AML-193 (cell line): Measurements from ENCODE around the gene FN1.
"Not testable (repeated sequence)": the region's sequence is repeated elsewhere in the genome, so short reads cannot be mapped to it uniquely, and the experiment has no call there.

Source experiments
- DNase-seq, 2 experiments: peaks; one replicate each; lab custom pipeline; 2025; lab: John Stamatoyannopoulos, UW

FN1 gene

DNA sequence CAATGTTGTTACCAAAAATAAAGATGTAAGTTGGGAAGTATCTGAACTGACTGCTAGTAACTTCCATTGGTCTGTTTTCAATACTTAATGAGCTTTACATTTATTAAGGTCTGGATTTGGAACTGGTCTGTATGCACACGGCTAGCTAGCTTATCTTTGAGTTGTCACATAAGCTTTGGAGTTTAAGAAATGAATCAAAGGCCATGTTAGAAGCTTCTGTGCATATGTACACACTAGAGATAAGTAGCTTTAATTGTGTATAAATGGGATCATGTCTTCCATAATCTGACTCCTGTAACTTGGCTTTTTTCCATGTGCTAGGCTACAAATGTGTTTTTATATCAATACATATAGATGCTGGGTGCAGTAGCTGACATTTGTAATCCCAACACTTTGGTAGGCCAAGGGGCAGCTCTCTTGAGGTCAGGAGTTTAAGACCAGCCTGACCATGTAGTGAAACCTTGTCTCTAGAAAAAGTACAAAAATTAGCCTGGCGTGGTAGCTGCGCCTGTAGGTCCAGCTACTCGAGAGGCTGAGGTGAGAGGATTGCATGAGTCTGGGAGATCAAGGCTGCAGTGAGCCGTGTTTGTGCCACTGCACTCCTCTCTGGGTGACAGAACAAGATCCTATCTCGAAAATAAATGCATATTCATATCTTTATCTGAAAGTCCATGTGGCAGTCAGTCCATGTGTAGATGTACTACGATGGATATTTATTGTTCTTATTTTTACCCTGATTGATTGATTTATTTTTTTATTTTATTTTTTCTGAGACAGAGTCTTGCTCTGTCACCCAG, 96.8 kb downstream of the FN1 start:
- no peak for DNase-seq

GRCh38 chr2:215332872-215333595, 102.8 kb downstream of the FN1 start:
- no peak for DNase-seq

- DNase-seq = no peak
Measured at GRCh38 chr2:215328066-215328465, 107.8 kb downstream of the FN1 start.

GRCh38 chr2:215324811-215325210, 111.1 kb downstream of the FN1 start:
- DNase-seq = no peak

DNA sequence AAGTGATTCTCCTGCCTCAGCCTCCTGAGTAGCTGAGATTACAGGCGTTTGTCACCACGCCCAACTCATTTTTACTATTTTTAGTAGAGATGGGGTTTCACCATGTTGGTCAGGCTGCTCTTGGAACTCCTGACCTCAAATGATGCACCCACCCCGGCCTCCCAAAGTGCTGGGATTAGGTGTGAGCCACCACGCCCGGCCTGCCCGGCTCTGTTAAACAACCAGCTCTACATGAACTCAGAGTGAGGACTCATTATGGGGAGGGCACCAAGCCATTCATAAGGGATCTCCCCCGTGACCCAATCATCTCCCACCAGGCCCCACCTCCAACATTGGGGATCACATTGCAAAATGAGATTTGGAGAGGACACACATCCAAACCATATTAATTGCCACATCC, 115.2 kb downstream of the FN1 start:
- DNase-seq = no peak

GRCh38 chr2:215320102-215320501, 115.8 kb downstream of the FN1 start:
- no peak for DNase-seq

GRCh38 chr2:215319500-215319899, 116.4 kb downstream of the FN1 start:
- DNase-seq = no peak

GRCh38 chr2:215316336-215316735, 119.5 kb downstream of the FN1 start:
- no peak for DNase-seq

GRCh38 chr2:215315301-215315700, 120.6 kb downstream of the FN1 start:
- DNase-seq = no peak

- DNase-seq = no peak
Measured at GRCh38 chr2:215314896-215315295, 121.0 kb downstream of the FN1 start.

DNA sequence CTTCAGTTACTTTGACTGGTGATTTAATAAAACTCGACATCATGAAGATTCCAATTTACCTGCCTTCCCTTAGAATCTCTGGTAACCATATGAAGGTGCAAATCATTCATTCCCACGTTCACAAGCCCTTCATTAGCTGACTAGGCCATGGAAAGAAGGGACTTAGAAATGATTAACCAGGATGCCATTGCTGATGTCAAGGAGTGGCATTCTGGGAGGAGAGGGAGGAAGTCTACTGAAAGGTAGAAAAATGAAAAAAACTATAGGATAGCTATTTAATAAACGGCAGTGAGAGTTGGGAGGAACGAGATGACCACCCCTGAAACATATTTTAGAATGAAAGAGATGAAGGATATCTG, 122.6 kb downstream of the FN1 start:
- DNase-seq = no peak

DNA sequence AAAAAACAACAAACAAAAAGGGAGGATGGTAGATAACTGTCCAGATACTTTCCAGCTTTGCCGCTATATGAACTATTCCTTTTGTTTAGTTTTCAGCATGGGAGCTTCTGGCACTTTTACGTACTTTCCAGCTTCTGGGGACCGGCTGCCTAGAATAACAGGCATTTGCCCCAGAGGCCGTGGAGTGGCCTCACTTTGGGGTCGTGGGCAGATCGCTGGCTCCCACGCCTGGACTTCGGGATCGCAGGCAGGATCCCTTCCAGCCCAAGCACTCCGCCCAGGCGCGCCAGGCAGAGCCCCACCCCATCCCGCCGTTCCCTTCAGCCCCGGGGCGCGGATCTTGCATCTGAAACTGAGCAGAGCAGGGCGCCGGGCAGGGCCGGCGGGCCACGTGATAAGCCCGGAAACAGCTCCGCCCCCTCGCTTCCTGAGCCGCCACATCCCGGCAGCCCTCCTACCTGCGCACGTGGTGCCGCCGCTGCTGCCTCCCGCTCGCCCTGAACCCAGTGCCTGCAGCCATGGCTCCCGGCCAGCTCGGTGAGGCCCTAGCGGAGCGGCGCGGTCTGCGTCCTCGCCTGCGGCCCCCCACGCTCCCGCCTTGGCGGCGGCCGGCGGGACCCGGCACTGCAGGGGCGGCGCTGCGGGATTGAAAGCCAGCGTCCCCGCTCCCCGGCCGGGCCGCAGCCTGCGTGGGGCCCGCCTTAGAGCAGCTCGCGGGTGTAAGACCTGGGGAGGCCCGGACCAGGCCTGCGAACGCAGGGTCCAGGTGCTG, 124.1 kb downstream of the FN1 start, which contains the start of gene ATIC:
Gene ATIC (plus strand): TSS at position 435 of the 772 bp plus-strand sequence. CDS start 84 bp downstream, at position 519.
- peak; percentile 84 to 94 for DNase-seq

DNA sequence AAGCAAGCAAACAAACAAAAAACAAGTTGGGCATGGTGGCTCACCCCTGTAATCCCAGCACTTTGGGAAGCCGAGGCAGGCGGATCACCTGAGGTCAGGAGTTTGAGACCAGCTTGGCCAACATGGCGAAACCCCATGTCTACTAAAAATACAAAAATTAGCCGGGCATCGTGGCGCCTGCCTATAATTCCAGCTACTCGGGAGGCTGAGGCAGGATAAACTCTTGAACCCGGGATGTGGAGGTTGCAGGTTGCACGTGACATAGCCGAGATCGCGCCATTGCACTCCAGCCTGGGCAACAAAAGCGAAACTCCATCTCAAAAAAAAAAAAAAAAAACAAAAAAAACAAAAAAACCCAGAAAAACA, 124.6 kb downstream of the FN1 start:
- not testable (repeated sequence) for DNase-seq
